ENCODE data around the gene OR13J1.
"Not testable (repeated sequence)": the region's sequence is repeated elsewhere in the genome, so short reads cannot be mapped to it uniquely, and the experiment has no call there.

The OR13J1 gene, protein sequence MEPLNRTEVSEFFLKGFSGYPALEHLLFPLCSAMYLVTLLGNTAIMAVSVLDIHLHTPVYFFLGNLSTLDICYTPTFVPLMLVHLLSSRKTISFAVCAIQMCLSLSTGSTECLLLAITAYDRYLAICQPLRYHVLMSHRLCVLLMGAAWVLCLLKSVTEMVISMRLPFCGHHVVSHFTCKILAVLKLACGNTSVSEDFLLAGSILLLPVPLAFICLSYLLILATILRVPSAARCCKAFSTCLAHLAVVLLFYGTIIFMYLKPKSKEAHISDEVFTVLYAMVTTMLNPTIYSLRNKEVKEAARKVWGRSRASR

GRCh38 chr9:35870351-35870923 is at the start of gene OR13J1:
Gene OR13J1 (minus strand): TSS chr9:35870401. CDS start chr9:35870401, 0 bp downstream.
- Histone ChIP-seq H3K9ac (ENCODE audit: low read depth, low read length) (no peak within 1 kb of the TSS), H3K9me3 (ENCODE audit: control insufficient read depth, insufficient read depth, low read length) (no peaks in the 10 kb centered on the region), H3K4me1 (ENCODE audit: control insufficient read depth, insufficient read depth, low read length) (no peaks in the 10 kb centered on the region), H3K4me3 (ENCODE audit: low read depth, low read length) (no peak within 1 kb of the TSS), H3K36me3 (ENCODE audit: control insufficient read depth, insufficient read depth, low read length) (no peaks in the 10 kb centered on the region), H3K27me3 (ENCODE audit: control insufficient read depth, insufficient read depth, low read length) (no peaks in the 10 kb centered on the region)

- peaks cover 3% of the 10 kb centered on the region for H3K4me1 ChIP-seq (ENCODE audit: control insufficient read depth, insufficient read depth, low read length)
- H3K36me3 ChIP-seq (ENCODE audit: control insufficient read depth, insufficient read depth, low read length): no peaks in the 10 kb centered on the region
- H3K4me3 ChIP-seq (ENCODE audit: low read depth, low read length): no peak overlapping the region
- H3K9ac ChIP-seq (ENCODE audit: low read depth, low read length): no peak overlapping the region
- no peaks in the 10 kb centered on the region for H3K9me3 ChIP-seq (ENCODE audit: control insufficient read depth, insufficient read depth, low read length)
- H3K27me3 ChIP-seq (ENCODE audit: control insufficient read depth, insufficient read depth, low read length): no peaks in the 10 kb centered on the region
Measured at GRCh38 chr9:35919212-35920008, 49.2 kb upstream of the OR13J1 start.

DNA sequence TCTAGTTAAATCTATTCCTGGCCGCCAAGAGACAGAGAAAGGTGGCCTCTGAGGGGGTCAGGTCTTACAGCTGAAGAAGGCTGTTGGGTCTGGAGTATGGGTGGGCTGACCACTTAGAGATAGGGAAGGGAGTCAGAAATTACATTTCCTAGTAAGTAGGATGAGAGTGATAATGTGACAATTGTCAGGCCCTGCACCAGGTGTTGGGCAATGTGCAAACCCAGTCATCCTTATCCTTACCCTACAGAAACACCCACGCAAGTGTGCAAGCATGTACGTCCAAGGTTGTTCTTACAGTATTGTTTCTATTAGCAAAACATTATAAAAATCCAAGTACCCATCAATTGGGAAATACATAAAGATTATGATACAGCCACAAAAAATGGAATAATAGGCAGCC is 48.6 kb upstream of the OR13J1 start:
- H3K9me3 ChIP-seq (ENCODE audit: control insufficient read depth, insufficient read depth, low read length): no peaks in the 10 kb centered on the region
- H3K4me3 ChIP-seq (ENCODE audit: low read depth, low read length): no peak overlapping the region
- no peak overlapping the region for H3K9ac ChIP-seq (ENCODE audit: low read depth, low read length)
- peaks cover 3% of the 10 kb centered on the region for H3K4me1 ChIP-seq (ENCODE audit: control insufficient read depth, insufficient read depth, low read length)
- H3K36me3 ChIP-seq (ENCODE audit: control insufficient read depth, insufficient read depth, low read length): no peaks in the 10 kb centered on the region
- H3K27me3 ChIP-seq (ENCODE audit: control insufficient read depth, insufficient read depth, low read length): no peaks in the 10 kb centered on the region

DNA sequence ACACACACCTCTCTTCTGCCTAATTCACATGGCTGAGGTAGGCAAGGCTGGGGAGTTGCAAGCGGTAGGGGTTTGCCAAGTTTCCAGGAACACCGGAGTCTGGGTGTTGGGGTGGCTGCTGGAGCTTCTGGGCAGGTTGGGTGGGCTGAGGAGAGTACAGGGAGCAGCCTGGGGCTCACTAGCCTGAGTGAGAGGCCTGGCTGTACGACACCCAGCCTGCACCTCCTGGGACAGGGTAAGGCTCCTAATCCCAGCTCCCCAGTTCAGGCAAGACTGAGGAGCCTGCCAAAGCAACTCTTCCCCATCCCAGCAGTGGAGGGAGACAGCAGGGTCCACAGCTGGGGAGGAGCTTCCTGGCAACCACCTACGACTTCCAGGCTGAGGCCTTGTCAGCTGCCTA is 47.1 kb upstream of the OR13J1 start:
- no peak overlapping the region for H3K9ac ChIP-seq (ENCODE audit: low read depth, low read length)
- peaks cover 3% of the 10 kb centered on the region for H3K4me1 ChIP-seq (ENCODE audit: control insufficient read depth, insufficient read depth, low read length)
- no peaks in the 10 kb centered on the region for H3K36me3 ChIP-seq (ENCODE audit: control insufficient read depth, insufficient read depth, low read length)
- no peaks in the 10 kb centered on the region for H3K27me3 ChIP-seq (ENCODE audit: control insufficient read depth, insufficient read depth, low read length)
- no peaks in the 10 kb centered on the region for H3K9me3 ChIP-seq (ENCODE audit: control insufficient read depth, insufficient read depth, low read length)
- H3K4me3 ChIP-seq (ENCODE audit: low read depth, low read length): no peak overlapping the region

DNA sequence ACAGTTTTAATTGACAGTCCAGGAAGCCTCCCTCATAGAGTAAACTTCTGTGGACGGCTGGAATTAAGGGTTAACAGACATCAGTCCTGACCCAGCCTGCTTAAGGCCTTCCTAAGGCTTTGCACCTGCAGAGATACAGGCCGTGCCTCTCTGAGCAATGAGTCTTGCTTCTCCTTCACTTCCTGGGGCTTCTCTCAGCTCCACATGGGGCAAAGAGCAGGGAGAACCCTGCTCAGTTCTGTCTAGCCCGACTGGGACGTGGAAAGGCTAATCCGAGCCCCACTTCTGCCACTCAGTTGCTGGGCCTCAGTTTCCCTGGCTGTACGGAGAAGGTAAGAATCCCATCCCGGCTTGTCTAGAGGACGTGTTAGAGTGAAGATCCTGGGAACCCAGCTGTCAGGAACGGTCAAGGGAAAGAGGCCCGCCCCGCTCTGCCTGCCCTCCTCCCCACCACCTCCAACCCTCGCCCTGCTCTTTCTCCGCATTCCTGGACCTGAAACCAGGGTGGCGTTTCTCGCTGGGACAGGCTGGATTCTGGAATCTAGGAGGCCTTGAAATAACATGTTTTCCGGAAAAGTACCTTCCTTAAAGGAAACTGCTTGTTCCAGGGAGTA is 45.6 kb upstream of the OR13J1 start:
- H3K9me3 ChIP-seq (ENCODE audit: control insufficient read depth, insufficient read depth, low read length): no peaks in the 10 kb centered on the region
- H3K27me3 ChIP-seq (ENCODE audit: control insufficient read depth, insufficient read depth, low read length): no peaks in the 10 kb centered on the region
- peaks cover 3% of the 10 kb centered on the region for H3K4me1 ChIP-seq (ENCODE audit: control insufficient read depth, insufficient read depth, low read length)
- no peaks in the 10 kb centered on the region for H3K36me3 ChIP-seq (ENCODE audit: control insufficient read depth, insufficient read depth, low read length)
- no peak overlapping the region for H3K4me3 ChIP-seq (ENCODE audit: low read depth, low read length)
- H3K9ac ChIP-seq (ENCODE audit: low read depth, low read length): no peak overlapping the region

GRCh38 chr9:35914301-35914807 is 44.2 kb upstream of the OR13J1 start:
- Histone ChIP-seq H3K9me3 (ENCODE audit: control insufficient read depth, insufficient read depth, low read length) (no peaks in the 10 kb centered on the region), H3K4me3 (ENCODE audit: low read depth, low read length) (no peak overlapping the region), H3K27me3 (ENCODE audit: control insufficient read depth, insufficient read depth, low read length) (no peaks in the 10 kb centered on the region), H3K36me3 (ENCODE audit: control insufficient read depth, insufficient read depth, low read length) (no peaks in the 10 kb centered on the region), H3K9ac (ENCODE audit: low read depth, low read length) (no peak overlapping the region), H3K4me1 (ENCODE audit: control insufficient read depth, insufficient read depth, low read length) (peaks cover 3% of the 10 kb centered on the region)

GRCh38 chr9:35913429-35913828 is 43.2 kb upstream of the OR13J1 start:
- not testable (repeated sequence) for H3K4me1 ChIP-seq (ENCODE audit: control insufficient read depth, insufficient read depth, low read length); H3K9me3 ChIP-seq (ENCODE audit: control insufficient read depth, insufficient read depth, low read length); H3K4me3 ChIP-seq (ENCODE audit: low read depth, low read length); H3K36me3 ChIP-seq (ENCODE audit: control insufficient read depth, insufficient read depth, low read length); H3K9ac ChIP-seq (ENCODE audit: low read depth, low read length); H3K27me3 ChIP-seq (ENCODE audit: control insufficient read depth, insufficient read depth, low read length)

DNA sequence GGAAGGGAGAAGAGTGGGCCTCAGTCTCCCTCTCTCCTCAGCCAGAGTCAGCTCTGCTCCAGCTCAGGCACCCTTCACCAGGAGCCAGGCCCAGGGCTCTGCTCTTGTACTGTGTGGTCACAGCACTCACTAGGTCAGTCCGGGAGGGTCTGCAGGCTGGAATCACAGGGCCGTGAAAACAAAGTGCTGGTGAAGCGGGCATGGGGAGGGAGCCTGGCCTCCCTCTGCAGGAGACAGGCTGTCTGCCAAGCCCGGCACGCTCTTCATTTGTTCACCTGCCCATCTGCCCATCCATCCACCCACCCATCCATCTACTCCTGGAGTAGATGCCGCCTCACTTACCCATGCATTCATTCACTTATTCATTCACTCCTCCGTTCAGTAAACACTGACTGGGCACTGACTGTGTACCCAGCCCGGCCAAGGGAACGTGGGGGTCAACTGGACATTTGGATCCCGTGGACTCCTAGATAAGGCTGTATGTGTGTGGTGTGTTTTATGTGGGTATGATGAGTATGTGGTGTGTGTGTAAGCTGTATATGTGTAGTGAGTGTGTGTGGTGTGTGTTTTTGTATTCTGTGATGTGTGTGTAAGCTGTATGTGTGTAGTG is 42.7 kb upstream of the OR13J1 start:
- no peak overlapping the region for H3K4me3 ChIP-seq (ENCODE audit: low read depth, low read length)
- H3K36me3 ChIP-seq (ENCODE audit: control insufficient read depth, insufficient read depth, low read length): no peaks in the 10 kb centered on the region
- no peaks in the 10 kb centered on the region for H3K27me3 ChIP-seq (ENCODE audit: control insufficient read depth, insufficient read depth, low read length)
- H3K9me3 ChIP-seq (ENCODE audit: control insufficient read depth, insufficient read depth, low read length): no peaks in the 10 kb centered on the region
- H3K4me1 ChIP-seq (ENCODE audit: control insufficient read depth, insufficient read depth, low read length): peaks cover 11% of the 10 kb centered on the region
- H3K9ac ChIP-seq (ENCODE audit: low read depth, low read length): no peak overlapping the region

- Histone ChIP-seq H3K9ac (ENCODE audit: low read depth, low read length) (no peak overlapping the region), H3K4me1 (ENCODE audit: control insufficient read depth, insufficient read depth, low read length) (peaks cover 18% of the 10 kb centered on the region), H3K4me3 (ENCODE audit: low read depth, low read length) (no peak overlapping the region), H3K27me3 (ENCODE audit: control insufficient read depth, insufficient read depth, low read length) (no peaks in the 10 kb centered on the region), H3K36me3 (ENCODE audit: control insufficient read depth, insufficient read depth, low read length) (no peaks in the 10 kb centered on the region), H3K9me3 (ENCODE audit: control insufficient read depth, insufficient read depth, low read length) (no peaks in the 10 kb centered on the region)
Measured at GRCh38 chr9:35911690-35912089, 41.5 kb upstream of the OR13J1 start.

GRCh38 chr9:35910613-35911359 is 40.6 kb upstream of the OR13J1 start:
- no peaks in the 10 kb centered on the region for H3K36me3 ChIP-seq (ENCODE audit: control insufficient read depth, insufficient read depth, low read length)
- no peaks in the 10 kb centered on the region for H3K27me3 ChIP-seq (ENCODE audit: control insufficient read depth, insufficient read depth, low read length)
- peaks cover 16% of the 10 kb centered on the region for H3K4me1 ChIP-seq (ENCODE audit: control insufficient read depth, insufficient read depth, low read length)
- no peak overlapping the region for H3K9ac ChIP-seq (ENCODE audit: low read depth, low read length)
- no peaks in the 10 kb centered on the region for H3K9me3 ChIP-seq (ENCODE audit: control insufficient read depth, insufficient read depth, low read length)
- H3K4me3 ChIP-seq (ENCODE audit: low read depth, low read length): no peak overlapping the region

Data from iPS-15b (cell line).